Fibroblast of the aortic adventitia (primary cell): ENCODE measurements around the gene PID1. TPM values are rescaled to one million over a fixed set of nuclear protein-coding genes. Genes with fewer than 3 reads are reported as not detected.
A peak's percentile ranks its signal among the peaks of the same experiment; 100 is the strongest.

ENCODE experiments used
- DNase-seq: peaks from one replicate; pipeline ENCODE4 v3.0.0-alpha.2; 2010; ENCODE audit warnings: low read depth
- H3K4me3 ChIP-seq: 2 replicates; pipeline ENCODE4 v1.5.1; 2011; ENCODE audit warnings: low read depth, mild to moderate bottlenecking, control low read depth, low read length, moderate library complexity
- CTCF ChIP-seq: IDR thresholded peaks from 2 replicates; pipeline ENCODE4 v1.5.1; 2011; ENCODE audit warnings: mild to moderate bottlenecking, low read length, control low read depth, inconsistent platforms; ENCODE audit not compliant: insufficient read depth
- total RNA-seq: library from RNA; depleted of rRNA; stranded (reverse); fragments of >200 nt; gene quantifications from 2 replicates; pipeline ENCODE4 v1.2.3, GENCODE V29; 2012; ENCODE audit warnings: low replicate concordance

PID1 gene
- total RNA-seq, 1 donor = 13.0 TPM

GRCh38 chr2:229129738-229130371 is 141.2 kb downstream of the PID1 start:
- peak; percentile 50 for DNase-seq
- peak overlapping the region; percentile 26 for H3K4me3 ChIP-seq
- TF ChIP-seq CTCF = no peak

GRCh38 chr2:229127471-229127870 is 143.6 kb downstream of the PID1 start:
- DNase-seq = no peak
- no peak overlapping the region for H3K4me3 ChIP-seq
- no peak for TF ChIP-seq CTCF

GRCh38 chr2:229126066-229126465 is 145.0 kb downstream of the PID1 start:
- TF ChIP-seq CTCF = no peak
- no peak overlapping the region for H3K4me3 ChIP-seq
- no peak for DNase-seq

GRCh38 chr2:229124136-229124535 is 147.0 kb downstream of the PID1 start:
- TF ChIP-seq CTCF = no peak
- no peak overlapping the region for H3K4me3 ChIP-seq
- no peak for DNase-seq

- DNase-seq = no peak
- H3K4me3 ChIP-seq = no peak overlapping the region
- no peak for TF ChIP-seq CTCF
Measured at GRCh38 chr2:229118927-229119326, 152.2 kb downstream of the PID1 start.

- H3K4me3 ChIP-seq = no peak overlapping the region
- TF ChIP-seq CTCF = no peak
- DNase-seq = no peak
Measured at GRCh38 chr2:229118336-229118735, 152.8 kb downstream of the PID1 start.

GRCh38 chr2:229111744-229112143 is 159.3 kb downstream of the PID1 start:
- DNase-seq = peak; percentile 18
- no peak for TF ChIP-seq CTCF
- H3K4me3 ChIP-seq = no peak overlapping the region
